Measurements from ENCODE around the gene ENO2.

The ENO2 gene

GRCh38 chr12:6953442-6954315 is 39.3 kb downstream of the ENO2 start:
- no peaks in the 10 kb centered on the region for H3K27me3 ChIP-seq (ENCODE audit: control insufficient read depth, insufficient read depth, low read length)
- no peak for TF ChIP-seq CTCF (IDR thresholded peaks at IDR 0.05)
- H3K27ac ChIP-seq = peak overlapping the region; percentile 60
- no peak overlapping the region for H3K4me3 ChIP-seq (ENCODE audit: low read depth, low read length)
- H3K9me3 ChIP-seq (ENCODE audit: control insufficient read depth, low read length) = no peaks in the 10 kb centered on the region
- H3K4me2 ChIP-seq (ENCODE audit: low read length) = no peak overlapping the region
- H3K36me3 ChIP-seq (ENCODE audit: control insufficient read depth, insufficient read depth, low read length) = no peaks in the 10 kb centered on the region
- H3K79me2 ChIP-seq = no peaks in the 10 kb centered on the region
- H3K9ac ChIP-seq = no peak overlapping the region
- no peak overlapping the region for H2AFZ ChIP-seq
- H3K4me1 ChIP-seq = peaks cover 13% of the 10 kb centered on the region

GRCh38 chr12:6954316-6955107 is 40.1 kb downstream of the ENO2 start:
- Histone ChIP-seq H3K27ac (peak overlapping the region; percentile 49), H3K4me2 (ENCODE audit: low read length) (no peak overlapping the region), H3K27me3 (ENCODE audit: control insufficient read depth, insufficient read depth, low read length) (no peaks in the 10 kb centered on the region), H3K79me2 (no peaks in the 10 kb centered on the region), H3K9me3 (ENCODE audit: control insufficient read depth, low read length) (no peaks in the 10 kb centered on the region), H3K36me3 (ENCODE audit: control insufficient read depth, insufficient read depth, low read length) (no peaks in the 10 kb centered on the region), H2AFZ (no peak overlapping the region), H3K4me1 (peaks cover 13% of the 10 kb centered on the region), H3K9ac (no peak overlapping the region), H3K4me3 (ENCODE audit: low read depth, low read length) (no peak overlapping the region)
- TF ChIP-seq CTCF (IDR thresholded peaks at IDR 0.05) = no peak

GRCh38 chr12:6955108-6956020 is 41.0 kb downstream of the ENO2 start:
- Histone ChIP-seq H3K4me1 (peaks cover 13% of the 10 kb centered on the region), H3K79me2 (no peaks in the 10 kb centered on the region), H3K9ac (no peak overlapping the region), H3K36me3 (ENCODE audit: control insufficient read depth, insufficient read depth, low read length) (no peaks in the 10 kb centered on the region), H3K9me3 (ENCODE audit: control insufficient read depth, low read length) (no peaks in the 10 kb centered on the region), H3K4me2 (ENCODE audit: low read length) (no peak overlapping the region), H3K27me3 (ENCODE audit: control insufficient read depth, insufficient read depth, low read length) (no peaks in the 10 kb centered on the region), H3K4me3 (ENCODE audit: low read depth, low read length) (no peak overlapping the region), H3K27ac (no peak overlapping the region), H2AFZ (no peak overlapping the region)
- TF ChIP-seq CTCF (IDR thresholded peaks at IDR 0.05) = no peak

- H3K4me3 ChIP-seq (ENCODE audit: low read depth, low read length) = no peak overlapping the region
- H3K4me1 ChIP-seq = peaks cover 13% of the 10 kb centered on the region
- H3K9me3 ChIP-seq (ENCODE audit: control insufficient read depth, low read length) = no peaks in the 10 kb centered on the region
- H3K36me3 ChIP-seq (ENCODE audit: control insufficient read depth, insufficient read depth, low read length) = no peaks in the 10 kb centered on the region
- H2AFZ ChIP-seq = no peak overlapping the region
- TF ChIP-seq CTCF (IDR thresholded peaks at IDR 0.05) = no peak
- no peak overlapping the region for H3K9ac ChIP-seq
- peak overlapping the region; percentile 74 for H3K27ac ChIP-seq
- no peaks in the 10 kb centered on the region for H3K79me2 ChIP-seq
- H3K4me2 ChIP-seq (ENCODE audit: low read length) = no peak overlapping the region
- no peaks in the 10 kb centered on the region for H3K27me3 ChIP-seq (ENCODE audit: control insufficient read depth, insufficient read depth, low read length)
Measured at GRCh38 chr12:6956021-6956727, 41.8 kb downstream of the ENO2 start.
